ENCODE results near the gene TSHR.
"Not testable (repeated sequence)": the region's sequence is repeated elsewhere in the genome, so short reads cannot be mapped to it uniquely, and the experiment has no call there.

The TSHR gene

GRCh38 chr14:81096656-81097055 is 141.2 kb downstream of the TSHR start:
- TF ChIP-seq POLR2A (IDR thresholded peaks at IDR 0.05; ENCODE audit: low read length) (no peak), GATA1 (IDR thresholded peaks at IDR 0.05; ENCODE audit: low read depth, low read length) (no peak)
- no peak for DNase-seq

- TF ChIP-seq GATA1 (IDR thresholded peaks at IDR 0.05; ENCODE audit: low read depth, low read length) (no peak), POLR2A (IDR thresholded peaks at IDR 0.05; ENCODE audit: low read length) (no peak)
- no peak for DNase-seq
Measured at GRCh38 chr14:81102217-81102616, 146.8 kb downstream of the TSHR start.

GRCh38 chr14:81103443-81103842 is 148.0 kb downstream of the TSHR start:
- TF ChIP-seq POLR2A (IDR thresholded peaks at IDR 0.05; ENCODE audit: low read length) = no peak
- TF ChIP-seq GATA1 (IDR thresholded peaks at IDR 0.05; ENCODE audit: low read depth, low read length) = no peak
- DNase-seq = no peak

GRCh38 chr14:81105378-81105777 is 150.0 kb downstream of the TSHR start:
- no peak for TF ChIP-seq POLR2A (IDR thresholded peaks at IDR 0.05; ENCODE audit: low read length)
- no peak for TF ChIP-seq GATA1 (IDR thresholded peaks at IDR 0.05; ENCODE audit: low read depth, low read length)
- no peak for DNase-seq

GRCh38 chr14:81105961-81106360 is 150.5 kb downstream of the TSHR start:
- no peak for DNase-seq
- no peak for TF ChIP-seq GATA1 (IDR thresholded peaks at IDR 0.05; ENCODE audit: low read depth, low read length)
- TF ChIP-seq POLR2A (IDR thresholded peaks at IDR 0.05; ENCODE audit: low read length) = no peak

- TF ChIP-seq POLR2A (IDR thresholded peaks at IDR 0.05; ENCODE audit: low read length) (no peak), GATA1 (IDR thresholded peaks at IDR 0.05; ENCODE audit: low read depth, low read length) (no peak)
- no peak for DNase-seq
Measured at GRCh38 chr14:81110186-81110585, 154.8 kb downstream of the TSHR start.

GRCh38 chr14:81113176-81113575 is 157.8 kb downstream of the TSHR start:
- no peak for TF ChIP-seq GATA1 (IDR thresholded peaks at IDR 0.05; ENCODE audit: low read depth, low read length)
- no peak for TF ChIP-seq POLR2A (IDR thresholded peaks at IDR 0.05; ENCODE audit: low read length)
- DNase-seq = no peak

- DNase-seq = not testable (repeated sequence)
Measured at GRCh38 chr14:81113945-81114820, 158.8 kb downstream of the TSHR start.

GRCh38 chr14:81120501-81120900 is 165.1 kb downstream of the TSHR start:
- TF ChIP-seq GATA1 (IDR thresholded peaks at IDR 0.05; ENCODE audit: low read depth, low read length) (no peak), POLR2A (IDR thresholded peaks at IDR 0.05; ENCODE audit: low read length) (no peak)

GRCh38 chr14:81122326-81122725 is 166.9 kb downstream of the TSHR start:
- TF ChIP-seq GATA1 (IDR thresholded peaks at IDR 0.05; ENCODE audit: low read depth, low read length) (no peak), POLR2A (IDR thresholded peaks at IDR 0.05; ENCODE audit: low read length) (no peak)
- no peak for DNase-seq

More at GRCh38 chr14:81120501-81120900, 165.1 kb downstream of the TSHR start:
- DNase-seq = no peak

- TF ChIP-seq POLR2A (IDR thresholded peaks at IDR 0.05; ENCODE audit: low read length) = no peak
- TF ChIP-seq GATA1 (IDR thresholded peaks at IDR 0.05; ENCODE audit: low read depth, low read length) = no peak
- no peak for DNase-seq
Measured at GRCh38 chr14:81123811-81124210, 168.4 kb downstream of the TSHR start.

- TF ChIP-seq GATA1 (IDR thresholded peaks at IDR 0.05; ENCODE audit: low read depth, low read length) (no peak), POLR2A (IDR thresholded peaks at IDR 0.05; ENCODE audit: low read length) (no peak)
- DNase-seq = no peak
Measured at GRCh38 chr14:81125536-81125935, 170.1 kb downstream of the TSHR start.

GRCh38 chr14:81127785-81128184 is 172.4 kb downstream of the TSHR start:
- DNase-seq = no peak
- no peak for TF ChIP-seq GATA1 (IDR thresholded peaks at IDR 0.05; ENCODE audit: low read depth, low read length)
- no peak for TF ChIP-seq POLR2A (IDR thresholded peaks at IDR 0.05; ENCODE audit: low read length)

GRCh38 chr14:81129242-81129641 is 173.8 kb downstream of the TSHR start:
- no peak for DNase-seq
- TF ChIP-seq GATA1 (IDR thresholded peaks at IDR 0.05; ENCODE audit: low read depth, low read length) (no peak), POLR2A (IDR thresholded peaks at IDR 0.05; ENCODE audit: low read length) (no peak)

GRCh38 chr14:81132468-81132867 is 177.0 kb downstream of the TSHR start:
- DNase-seq = no peak
- TF ChIP-seq POLR2A (IDR thresholded peaks at IDR 0.05; ENCODE audit: low read length) = no peak
- TF ChIP-seq GATA1 (IDR thresholded peaks at IDR 0.05; ENCODE audit: low read depth, low read length) = no peak
